ENCODE results near the gene EFEMP2.

EFEMP2 gene

GRCh38 chr11:65872586-65873317, at the start of gene EFEMP2:
Gene EFEMP2, minus strand, starts transcription at chr11:65872800. Its CDS starts 446 bp downstream, at chr11:65872354.
- no peak for DNase-seq

DNA sequence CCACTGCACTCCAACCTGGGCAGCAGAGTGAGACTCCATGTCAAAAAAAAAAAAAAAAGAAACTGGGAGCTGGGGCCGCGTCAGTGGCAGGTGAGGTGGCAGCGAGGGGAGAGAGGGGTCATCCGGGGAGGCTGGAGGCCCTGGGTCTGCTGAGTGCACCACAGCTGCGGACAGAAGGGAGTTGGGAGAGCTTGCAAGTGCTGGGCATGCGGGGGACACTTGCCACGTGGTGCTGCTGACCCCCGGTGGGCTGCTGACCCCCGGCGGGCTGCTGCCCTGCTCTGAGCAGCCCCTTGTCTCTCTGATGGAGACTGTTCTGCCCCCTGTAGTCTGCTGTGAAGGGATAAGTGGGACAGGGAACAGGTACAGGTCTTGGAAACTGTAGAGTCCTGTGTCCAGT, 49.3 kb upstream of the EFEMP2 start:
- no peak for DNase-seq

GRCh38 chr11:65921033-65921555, 48.5 kb upstream of the EFEMP2 start:
- no peak for DNase-seq

DNA sequence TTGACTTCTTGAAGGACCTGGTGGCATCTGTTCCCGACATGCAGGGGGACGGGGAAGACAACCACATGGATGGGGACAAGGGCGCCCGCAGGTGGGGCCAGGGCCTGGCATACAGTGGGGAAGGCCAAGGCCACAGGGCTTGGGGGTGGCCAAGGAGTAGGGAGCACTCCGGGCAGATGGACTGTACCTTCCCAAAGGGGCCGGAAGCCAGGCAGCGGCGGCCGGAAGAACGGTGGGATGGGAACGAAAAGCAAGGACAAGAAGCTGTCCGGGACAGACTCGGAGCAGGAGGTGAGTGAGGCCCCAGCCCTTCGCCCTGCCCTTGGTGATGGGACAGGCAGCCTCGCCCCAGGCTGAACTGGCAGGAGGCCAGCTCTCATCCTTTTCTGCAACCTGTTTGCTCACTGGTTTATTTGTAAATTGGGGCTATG, 47.8 kb upstream of the EFEMP2 start:
- DNase-seq, result no peak

DNA sequence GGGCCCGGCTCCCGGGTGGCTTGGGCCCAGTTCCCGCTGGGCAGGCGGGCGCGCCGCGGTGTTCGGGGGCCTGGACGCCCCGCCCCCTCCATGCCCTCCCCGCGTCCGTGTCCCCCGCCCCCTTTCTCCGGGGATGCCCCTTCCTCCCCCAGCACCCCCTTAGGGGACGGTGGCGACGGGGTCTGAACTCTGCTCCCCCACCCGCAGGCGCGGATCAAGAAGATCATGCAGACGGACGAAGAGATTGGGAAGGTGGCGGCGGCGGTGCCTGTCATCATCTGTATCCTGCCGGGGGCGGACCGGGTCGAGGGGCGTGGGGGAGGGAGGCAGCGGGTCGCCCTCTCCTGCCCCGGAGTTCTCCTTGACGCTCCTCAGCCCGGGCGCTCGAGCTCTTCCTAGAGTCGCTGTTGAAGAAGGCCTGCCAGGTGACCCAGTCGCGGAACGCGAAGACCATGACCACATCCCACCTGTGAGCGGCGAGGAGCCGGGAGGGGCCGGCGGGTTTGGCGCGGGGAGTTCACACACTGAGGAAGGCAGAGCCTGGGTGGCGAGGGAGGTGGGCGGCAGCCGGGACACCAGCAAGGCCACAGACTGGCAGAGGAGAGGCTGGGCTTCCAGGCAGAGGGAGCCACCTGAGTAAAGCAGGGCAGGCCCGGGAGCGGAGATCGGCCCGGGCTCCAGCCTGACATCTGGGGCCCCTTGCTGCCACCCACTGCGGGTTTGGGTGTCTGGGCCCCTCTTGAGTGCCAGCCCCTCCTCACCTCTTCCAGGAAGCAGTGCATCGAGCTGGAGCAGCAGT, 47.2 kb upstream of the EFEMP2 start:
- peak; percentile 66 for DNase-seq

GRCh38 chr11:65919141-65919572, 46.6 kb upstream of the EFEMP2 start, which contains the start of gene DRAP1:
Gene DRAP1, plus strand, starts transcription at chr11:65919426. Its CDS starts 76 bp downstream, at chr11:65919502.
- DNase-seq, result peak; percentile 98

- no peak for DNase-seq
Observed at GRCh38 chr11:65918211-65919140, 45.9 kb upstream of the EFEMP2 start, which contains the start of gene C11orf68. Gene C11orf68, minus strand, starts transcription at chr11:65919062. Its CDS starts 31 bp downstream, at chr11:65919031.

DNA sequence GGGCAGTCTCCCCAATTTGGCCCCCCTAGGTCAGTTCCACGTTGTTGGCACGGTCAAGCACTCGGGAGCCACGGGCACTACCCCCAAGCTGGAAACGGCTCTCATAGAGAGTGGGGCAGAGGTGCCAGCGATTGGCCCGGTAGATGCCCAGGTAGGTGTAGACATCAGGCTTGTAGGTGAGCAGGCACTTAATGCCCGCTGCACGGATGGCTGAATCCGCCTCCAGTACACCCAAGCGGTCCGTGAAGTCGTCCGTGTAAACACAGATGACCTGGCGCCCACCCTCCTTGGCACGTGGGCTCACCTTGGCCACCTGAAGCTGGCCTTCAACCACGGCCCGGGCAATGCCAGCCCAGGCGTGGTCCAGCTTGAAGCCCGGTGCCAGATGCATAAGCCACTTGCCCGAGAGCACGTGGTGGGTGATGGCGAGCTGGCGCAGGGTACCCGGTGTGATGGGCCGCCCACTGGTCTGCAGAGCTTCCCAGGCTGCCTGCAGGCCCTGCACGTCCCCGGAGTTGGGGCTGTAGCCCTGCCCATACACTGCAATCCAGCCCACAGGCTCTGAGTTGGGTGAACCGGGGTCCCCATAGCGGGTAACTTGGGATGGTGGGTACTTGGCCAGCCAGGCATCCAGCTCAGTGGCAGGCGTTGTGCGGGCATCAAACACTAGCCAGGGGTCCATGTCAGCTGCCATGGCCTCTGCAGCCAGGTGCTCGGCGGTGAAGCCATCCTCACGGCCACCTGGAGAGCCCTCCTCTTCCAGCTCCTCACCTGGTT, 45.0 kb upstream of the EFEMP2 start:
- no peak for DNase-seq

DNA sequence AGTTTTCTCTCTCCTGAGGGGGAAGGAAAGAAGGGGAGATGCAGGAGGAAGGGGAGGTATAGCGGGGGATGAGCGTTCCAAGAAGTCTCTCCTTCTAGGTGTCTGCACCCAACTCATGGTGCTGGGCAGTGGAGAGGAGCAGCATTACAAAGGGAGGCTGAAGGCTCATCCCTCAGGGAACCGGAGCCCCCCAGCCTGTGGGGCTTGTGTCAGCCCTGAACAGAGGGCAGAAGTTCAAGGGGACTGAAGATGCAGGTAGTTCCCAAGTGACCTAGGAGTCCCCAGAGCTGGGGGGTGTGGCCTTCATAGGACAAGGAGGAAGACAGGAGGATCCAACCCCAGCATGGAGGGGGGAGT, 44.5 kb upstream of the EFEMP2 start:
- no peak for DNase-seq

DNA sequence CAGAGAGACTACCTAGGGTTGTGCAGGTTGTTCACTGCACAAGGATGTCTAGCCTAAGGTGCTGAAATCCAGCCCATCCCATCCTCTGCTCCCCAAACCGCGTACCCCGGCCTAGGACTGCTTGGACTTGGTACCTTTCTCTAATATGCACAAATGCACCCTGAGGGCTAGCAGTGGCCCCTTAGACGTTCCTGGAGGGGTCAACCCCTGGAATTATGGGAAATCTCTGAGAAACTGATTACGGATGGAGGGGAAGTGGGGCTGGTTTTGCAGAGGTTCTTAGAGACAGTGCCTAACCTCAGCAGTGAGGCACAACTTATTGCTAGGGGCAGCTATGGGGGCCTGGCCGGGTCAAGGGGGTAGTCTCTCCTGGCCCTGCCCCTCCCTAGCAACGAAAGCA, 43.8 kb upstream of the EFEMP2 start:
- DNase-seq, result no peak

DNA sequence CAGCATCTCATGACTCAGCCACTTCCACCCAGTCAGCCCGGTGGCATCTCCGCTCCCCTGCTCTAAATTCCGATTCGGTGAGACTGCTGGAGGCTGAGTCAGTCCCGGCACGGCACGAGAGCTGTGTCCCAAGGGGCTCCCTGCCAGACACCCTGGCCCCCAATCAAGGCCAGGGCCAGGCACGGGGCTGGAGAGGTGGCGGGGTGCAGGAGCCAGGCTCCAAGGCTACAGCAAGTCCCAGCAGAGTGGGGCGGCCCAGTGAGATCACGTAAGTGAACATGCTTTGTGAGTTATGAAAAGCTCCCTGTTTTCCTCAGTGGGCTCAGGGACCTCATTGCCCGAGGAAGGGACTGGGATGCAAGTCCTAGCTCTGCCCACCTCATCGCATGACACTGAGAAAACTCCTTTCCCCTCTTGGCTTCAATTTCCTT, 43.2 kb upstream of the EFEMP2 start:
- no peak for DNase-seq

- DNase-seq, result no peak
Observed at GRCh38 chr11:65915101-65915820, 42.7 kb upstream of the EFEMP2 start.

DNA sequence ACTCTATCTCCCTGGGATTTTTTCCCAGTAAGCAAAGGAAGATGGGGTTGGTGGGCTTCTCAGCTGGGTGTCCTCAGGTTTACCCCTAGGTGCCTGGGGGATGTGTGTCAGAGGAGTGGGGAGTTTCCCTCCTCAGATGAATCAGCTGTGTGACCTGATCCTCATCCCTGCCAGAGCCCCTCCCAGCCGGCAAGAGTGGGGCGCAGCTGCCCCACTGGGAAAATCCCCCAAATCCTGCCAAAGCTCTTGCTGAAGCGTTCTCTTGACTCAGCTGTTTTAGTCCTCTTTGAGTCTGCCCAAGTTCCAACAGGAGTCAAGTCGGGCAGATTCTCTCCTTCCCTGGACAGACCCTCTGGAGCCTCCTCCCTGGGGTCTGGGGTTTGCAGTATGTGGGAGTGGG, 40.2 kb upstream of the EFEMP2 start:
- DNase-seq, result no peak

DNA sequence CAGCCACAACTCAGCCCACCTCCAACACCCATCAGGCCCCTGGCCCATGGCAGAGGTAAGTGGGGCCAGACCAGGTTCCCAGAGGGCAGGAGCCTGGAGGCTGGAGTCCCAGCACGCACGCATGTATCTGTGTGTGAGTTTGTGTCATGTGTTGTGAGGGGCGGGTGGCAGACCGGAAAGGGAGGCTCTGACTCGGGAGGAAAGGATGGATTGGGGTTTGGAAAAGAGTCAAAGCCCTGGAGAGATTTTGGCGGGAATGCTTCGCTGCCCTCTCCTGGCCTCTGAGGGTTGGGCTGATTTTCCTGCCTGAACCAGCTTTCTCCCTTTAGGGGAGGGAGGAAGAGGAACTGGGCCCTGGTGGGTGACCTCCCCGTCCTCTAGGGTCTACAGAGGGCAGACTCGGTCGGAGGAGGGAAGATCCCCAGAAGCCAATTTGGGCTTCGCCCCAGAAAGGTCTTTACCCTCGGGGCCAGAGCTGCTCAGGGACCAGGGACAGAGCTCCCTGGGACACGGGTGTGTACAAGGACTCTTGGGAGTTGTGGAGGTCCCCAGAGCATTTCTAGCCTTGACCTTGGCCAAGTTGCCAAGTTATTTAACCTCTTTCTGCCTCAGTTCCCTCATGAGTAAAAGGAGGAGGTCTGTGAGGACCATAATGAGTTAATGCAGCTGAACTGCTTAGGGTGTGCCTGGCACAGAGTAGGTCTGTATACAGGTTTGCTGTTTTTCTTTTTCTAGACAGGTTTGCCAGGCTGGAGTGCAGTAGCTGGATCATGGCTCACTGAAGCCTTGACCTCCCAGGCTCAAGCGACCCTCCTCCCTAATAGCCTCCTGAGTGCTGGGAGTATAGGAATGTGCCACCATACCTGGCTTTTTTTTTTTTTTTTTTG, 39.3 kb upstream of the EFEMP2 start:
- DNase-seq, result no peak

DNA sequence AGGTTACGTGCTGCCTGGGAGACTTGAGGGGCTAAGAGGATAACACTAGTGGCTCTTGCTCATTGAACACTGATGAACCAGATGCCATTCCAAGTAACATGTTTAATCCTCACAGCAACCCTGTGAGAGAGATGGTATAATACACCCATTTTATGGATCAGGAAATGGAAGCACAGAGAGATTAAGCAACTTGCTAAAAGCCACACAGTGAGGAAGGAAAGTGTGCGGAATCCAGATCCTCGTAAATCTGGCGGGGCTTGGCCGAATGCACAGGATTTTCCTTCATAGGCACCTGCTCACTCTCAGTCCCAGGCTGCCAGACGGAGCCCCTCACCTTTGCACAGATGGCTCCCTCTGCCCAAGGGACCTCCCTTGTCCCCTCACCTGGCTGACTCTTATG, 35.3 kb upstream of the EFEMP2 start:
- DNase-seq, result no peak

- DNase-seq, result no peak
Observed at GRCh38 chr11:65906602-65907001, 34.0 kb upstream of the EFEMP2 start.

DNA sequence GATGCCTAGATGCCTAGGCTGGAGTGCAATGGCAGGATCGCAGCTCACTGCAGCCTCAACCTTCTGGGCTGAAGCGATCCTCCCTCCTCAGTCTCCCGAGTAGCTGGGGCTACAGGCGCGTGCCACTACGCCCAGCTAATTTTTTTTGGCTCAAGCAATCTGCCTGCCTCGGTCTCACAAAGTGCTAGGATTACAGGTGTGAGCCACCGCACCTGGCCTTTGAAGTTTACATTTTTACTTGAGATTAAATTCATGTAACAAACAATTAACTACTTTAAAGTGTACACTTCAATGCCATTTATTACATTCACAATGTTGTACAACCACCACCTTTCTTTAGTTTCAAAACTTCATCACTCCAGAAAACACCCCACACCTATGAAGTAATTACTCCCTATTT, 31.1 kb upstream of the EFEMP2 start:
- no peak for DNase-seq

DNA sequence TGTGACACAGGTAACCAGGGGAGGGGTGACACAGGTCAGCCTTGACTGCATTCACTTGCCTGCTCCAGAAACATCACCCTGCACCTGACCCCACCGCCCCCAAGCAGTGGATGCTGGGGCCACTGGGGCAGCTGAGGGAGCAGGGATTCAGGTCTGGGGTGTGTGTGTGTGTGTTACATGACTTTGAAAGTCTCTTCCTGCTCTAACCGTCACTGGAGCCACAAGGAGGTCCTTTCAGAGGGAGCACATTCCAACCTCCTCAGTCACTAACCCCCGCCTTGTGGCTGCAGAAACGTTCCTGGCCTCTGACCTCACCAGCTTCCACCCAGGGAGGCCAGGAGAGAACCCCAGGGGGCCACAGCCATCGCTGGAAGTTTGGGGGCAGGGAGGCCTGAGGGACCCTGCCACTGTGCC, 30.5 kb upstream of the EFEMP2 start:
- no peak for DNase-seq

- no peak for DNase-seq
Observed at GRCh38 chr11:65900899-65901180, 28.2 kb upstream of the EFEMP2 start.
